Small intestine (tissue), 7 donors: ENCODE measurements around the gene SPAG4. TPM values are rescaled to one million over a fixed set of nuclear protein-coding genes. Genes with fewer than 3 reads are reported as not detected.

ENCODE experiments used
- DNase-seq, 2 donors: peaks; one replicate each; pipeline versions ENCODE4 v3.0.0 to v3.0.0-alpha.2; 2013
- FAIRE-seq: peaks from 2 replicates; lab custom pipeline; 2012; peaks lifted over from hg19 to GRCh38; lab: Jason Lieb, UNC
- H3K27ac ChIP-seq, 3 donors: one replicate each; pipeline ENCODE4 v1.5.1; 2013; ENCODE audit warnings: low read length in 2 of 3, mild to moderate bottlenecking in 2 of 3, control low read depth in 1 of 3, inconsistent platforms in 1 of 3, low read depth in 1 of 3, moderate library complexity in 1 of 3
- H3K27me3 ChIP-seq, 3 donors: one replicate each; pipeline ENCODE4 v1.6.1; 2013; ENCODE audit warnings: low read length in 3 of 3, inconsistent platforms in 1 of 3; ENCODE audit not compliant: control insufficient read depth in 3 of 3, insufficient read depth in 3 of 3
- H3K36me3 ChIP-seq, 3 donors: one replicate each; pipeline ENCODE4 v1.6.1; 2013; ENCODE audit warnings: low read length in 3 of 3, inconsistent platforms in 1 of 3, low read depth in 1 of 3, mild to moderate bottlenecking in 1 of 3, moderate library complexity in 1 of 3; ENCODE audit not compliant: control insufficient read depth in 3 of 3, insufficient read depth in 2 of 3
- H3K4me1 ChIP-seq, 3 donors: one replicate each; pipeline ENCODE4 v1.6.1; 2013; ENCODE audit warnings: low read length in 2 of 3, inconsistent platforms in 1 of 3, low read depth in 1 of 3, mild to moderate bottlenecking in 1 of 3, moderate library complexity in 1 of 3; ENCODE audit not compliant: control insufficient read depth in 3 of 3, insufficient read depth in 2 of 3
- H3K4me3 ChIP-seq, 3 donors: one replicate each; pipeline ENCODE4 v1.5.1; 2013; ENCODE audit warnings: low read length in 3 of 3, control low read depth in 1 of 3, inconsistent platforms in 1 of 3, low read depth in 1 of 3, mild to moderate bottlenecking in 1 of 3, moderate library complexity in 1 of 3
- H3K9me3 ChIP-seq, 2 donors: one replicate each; pipeline ENCODE4 v1.6.1; 2013; ENCODE audit warnings: low read depth in 1 of 2, low read length in 1 of 2; ENCODE audit not compliant: control insufficient read depth in 2 of 2, insufficient read depth in 1 of 2
- WGBS, 3 donors: extraction: QIAGEN DNeasy Blood & Tissue Kit; methylation state at CpG; one replicate each; pipeline ENCODE4 v1.1.7; 2013; 5-methylcytosine and 5-hydroxymethylcytosine counted together
- polyA plus RNA-seq, 4 donors: library from polyadenylated mRNA; stranded (reverse) in 3 of 4; unstranded in 1 of 4; fragments of 200-250 nt in 3 of 4; fragments of 120-200 nt in 1 of 4; gene quantifications; one replicate each; pipeline versions ENCODE4 v1.2.1 to v1.2.3, GENCODE V29; 2013
- donor health status: healthy with polysubstance abuse.
- donor health status: control.
- donor health status: control.
- donor health status: Bipolar disorder and iron deficiency.
- donor health status: healthy.

SPAG4 gene
- polyA plus RNA-seq, 4 donors = 0.96 to 10.5 (median 2.1) TPM

- WGBS, 3 donors = 31 to 64% (median 48%) methylated on average over 7 of the region's 7 CpGs
- Histone ChIP-seq H3K9me3 (no peaks in the 10 kb centered on the region), H3K4me3 (no peak overlapping the region), H3K27me3 (peaks cover 0 to 16% (median 6%) of the 10 kb centered on the region in 3 donors), H3K27ac (no peak overlapping the region), H3K4me1 (peaks cover 0 to 5% (median 0%) of the 10 kb centered on the region in 3 donors), H3K36me3 (no peaks in the 10 kb centered on the region)
- no peak for FAIRE-seq
- DNase-seq = no peak
These were observed 19.7 kb upstream of the SPAG4 start for GRCh38 chr20:35595901-35596300.

- H3K27ac ChIP-seq = no peak overlapping the region
- H3K9me3 ChIP-seq = no peaks in the 10 kb centered on the region
- peaks cover 1 to 13% (median 2%) of the 10 kb centered on the region in 3 donors for H3K4me1 ChIP-seq
- H3K4me3 ChIP-seq = no peak overlapping the region
- no peaks in the 10 kb centered on the region for H3K36me3 ChIP-seq
- no peak for DNase-seq
- peaks cover 0 to 27% (median 6%) of the 10 kb centered on the region in 3 donors for H3K27me3 ChIP-seq
- 87 to 96% (median 89%) methylated on average over 2 of the region's 2 CpGs for WGBS, 3 donors
- no peak for FAIRE-seq
These were observed 18.4 kb upstream of the SPAG4 start for GRCh38 chr20:35597186-35597585.

- Histone ChIP-seq H3K27ac (no peak overlapping the region), H3K9me3 (no peaks in the 10 kb centered on the region), H3K27me3 (peaks cover 0 to 31% (median 6%) of the 10 kb centered on the region in 3 donors), H3K4me3 (no peak overlapping the region), H3K36me3 (no peaks in the 10 kb centered on the region), H3K4me1 (peaks cover 1 to 13% (median 2%) of the 10 kb centered on the region in 3 donors)
- DNase-seq (no peak), FAIRE-seq (no peak)
- 11 to 58% (median 33%) methylated on average over 7 of the region's 7 CpGs for WGBS, 3 donors
These were observed 17.2 kb upstream of the SPAG4 start for GRCh38 chr20:35598476-35598875.

GRCh38 chr20:35598899-35599775 lies 16.5 kb upstream of the SPAG4 start:
- Histone ChIP-seq H3K4me1 (peaks cover 1 to 13% (median 2%) of the 10 kb centered on the region in 3 donors), H3K27me3 (peaks cover 0 to 31% (median 6%) of the 10 kb centered on the region in 3 donors), H3K36me3 (no peaks in the 10 kb centered on the region), H3K27ac (no peak overlapping the region), H3K4me3 (no peak overlapping the region), H3K9me3 (no peaks in the 10 kb centered on the region)
- FAIRE-seq (no peak), DNase-seq (peak in 1 of 2 donors; percentile 74)
- 46 to 74% (median 56%) methylated on average over 22 of the region's 22 CpGs for WGBS, 3 donors

- DNase-seq (no peak), FAIRE-seq (no peak)
- Histone ChIP-seq H3K9me3 (no peaks in the 10 kb centered on the region), H3K4me1 (peaks cover 1 to 17% (median 2%) of the 10 kb centered on the region in 3 donors), H3K27me3 (peaks cover 0 to 31% (median 6%) of the 10 kb centered on the region in 3 donors), H3K4me3 (no peak overlapping the region), H3K27ac (no peak overlapping the region), H3K36me3 (no peaks in the 10 kb centered on the region)
- WGBS, 3 donors = 83 to 92% (median 92%) methylated on average over 7 to 9 of the region's 9 CpGs
These were observed 15.9 kb upstream of the SPAG4 start for GRCh38 chr20:35599776-35600120.

- no peak for FAIRE-seq
- no peak overlapping the region for H3K27ac ChIP-seq
- DNase-seq = no peak
- H3K27me3 ChIP-seq = peaks cover 0 to 31% (median 6%) of the 10 kb centered on the region in 3 donors
- WGBS, 3 donors = 30 to 36% (median 30%) methylated on average over 32 to 34 of the region's 34 CpGs
- peak overlapping the region in 1 of 3 donors; percentile 42 for H3K4me3 ChIP-seq
- peaks cover 1 to 17% (median 2%) of the 10 kb centered on the region in 3 donors for H3K4me1 ChIP-seq
- H3K9me3 ChIP-seq = no peaks in the 10 kb centered on the region
- H3K36me3 ChIP-seq = no peaks in the 10 kb centered on the region
These were observed 15.2 kb upstream of the SPAG4 start for GRCh38 chr20:35600176-35600992.

GRCh38 chr20:35600993-35601973 lies 14.3 kb upstream of the SPAG4 start:
- peaks cover 1 to 17% (median 2%) of the 10 kb centered on the region in 3 donors for H3K4me1 ChIP-seq
- 0 to 1% (median 1%) methylated on average over 86 to 103 of the region's 103 CpGs for WGBS, 3 donors
- H3K27me3 ChIP-seq = peaks cover 0 to 29% (median 6%) of the 10 kb centered on the region in 3 donors
- H3K36me3 ChIP-seq = no peaks in the 10 kb centered on the region
- DNase-seq = peak; percentile 76 to 88
- no peaks in the 10 kb centered on the region for H3K9me3 ChIP-seq
- no peak for FAIRE-seq
- H3K4me3 ChIP-seq = peak overlapping the region in 2 of 3 donors; percentile 42 to 48
- H3K27ac ChIP-seq = peak overlapping the region in 1 of 3 donors; percentile 53
